HT-29 (cell line): ENCODE data around the gene PRR15. TPM values are rescaled to one million over a fixed set of nuclear protein-coding genes. Genes with fewer than 3 reads are reported as not detected.
A peak's percentile ranks its signal among the peaks of the same experiment; 100 is the strongest.

Experiments
- DNase-seq: peaks from one replicate; pipeline ENCODE4 v3.0.0-alpha.2; 2015; ENCODE audit warnings: low spot score
- total RNA-seq: library from RNA; depleted of rRNA; stranded (reverse); fragments of >200 nt; shearing (Covaris generic); gene quantifications from 2 replicates; pipeline ENCODE4 v1.2.3, GENCODE V29; 2014

PRR15 gene
- total RNA-seq, 1 experiment from 2014 or later: 101 TPM

- peak; percentile 69 for DNase-seq
Measured at GRCh38 chr7:29569648-29570047, 6.0 kb downstream of the PRR15 start.

DNA sequence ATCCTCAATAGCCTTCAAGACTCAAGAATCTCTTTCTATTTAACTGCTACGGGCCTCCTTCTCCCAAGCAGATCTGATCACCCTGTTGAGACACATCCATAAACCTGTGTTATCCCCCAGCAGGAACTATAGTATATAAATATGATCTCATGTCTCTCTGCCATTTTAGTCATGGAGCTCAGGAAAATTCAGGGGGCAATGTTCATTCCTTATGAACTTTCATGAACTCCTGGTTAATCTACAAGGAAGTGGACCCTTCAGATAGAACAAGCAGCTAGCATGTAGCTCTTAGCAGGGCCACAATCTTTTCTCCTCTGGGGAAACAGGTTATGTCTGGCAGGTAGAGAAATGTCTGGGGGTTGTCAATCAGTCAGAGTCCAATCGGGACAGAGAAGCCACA lies 8.9 kb downstream of the PRR15 start:
- DNase-seq: no peak

DNA sequence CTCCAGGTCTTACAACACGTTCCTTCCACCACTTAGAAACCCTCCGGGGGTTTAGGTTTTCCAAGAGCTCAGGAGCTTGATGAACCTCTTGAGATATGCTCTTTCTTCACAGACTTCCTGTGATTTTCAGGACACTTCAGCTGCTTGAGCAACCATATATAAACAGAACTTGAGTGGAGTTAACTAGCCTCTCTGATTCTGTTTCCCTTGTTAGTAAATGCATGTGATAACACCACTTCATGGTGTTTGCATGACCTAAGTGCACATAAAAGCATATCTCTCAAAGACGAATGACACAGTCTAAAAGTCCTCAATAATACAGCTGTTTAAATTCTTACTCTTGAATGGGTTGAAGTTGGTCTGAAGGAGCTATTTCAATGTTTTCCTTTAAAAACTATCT lies 9.9 kb downstream of the PRR15 start:
- no peak for DNase-seq

DNA sequence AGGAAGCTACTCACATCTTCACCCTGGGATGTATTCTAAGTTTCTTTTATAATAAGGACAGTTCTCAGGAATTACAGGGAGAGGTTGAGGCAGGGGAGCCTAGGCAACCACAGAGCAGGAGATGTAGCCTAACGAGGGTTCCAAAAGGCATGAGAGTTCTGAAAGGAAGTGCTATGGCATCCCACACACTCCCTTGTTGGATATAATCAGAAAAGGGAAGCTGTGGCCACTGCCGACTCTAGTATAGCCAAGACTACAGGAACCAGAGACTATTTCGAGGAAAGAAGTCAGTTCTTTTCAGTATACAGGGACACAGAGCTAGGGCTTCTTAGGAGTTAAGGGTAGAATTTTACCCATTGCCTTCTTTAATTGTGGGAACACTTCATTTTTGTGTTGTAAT lies 11.0 kb downstream of the PRR15 start:
- DNase-seq: no peak

DNA sequence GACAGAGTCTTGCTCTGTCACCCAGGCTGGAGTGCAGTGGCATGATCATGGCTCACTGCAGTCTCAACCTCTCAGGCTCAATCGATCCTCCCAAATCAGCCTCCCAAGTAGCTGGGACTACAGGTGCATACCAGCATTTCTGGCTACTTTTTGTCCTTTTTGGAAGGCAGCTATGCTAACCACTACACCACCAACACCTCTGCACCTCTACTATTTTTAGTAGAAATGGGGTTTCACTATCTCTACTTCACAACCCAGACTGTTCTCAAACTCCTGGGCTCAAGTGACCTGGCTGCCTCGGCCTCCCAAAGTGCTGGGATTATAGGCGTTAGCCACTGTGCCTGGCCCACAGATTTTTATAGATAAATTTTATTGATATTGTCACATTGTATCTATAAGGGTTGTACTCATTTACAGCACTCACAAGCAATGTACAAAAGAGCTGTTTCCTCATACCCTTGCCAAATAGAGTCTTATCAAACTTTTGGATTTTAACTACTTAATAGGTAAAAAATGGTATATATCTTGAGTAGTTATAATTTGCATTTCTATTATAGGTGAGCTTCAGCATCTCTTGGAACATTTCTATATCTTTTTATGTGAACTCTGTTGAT lies 23.7 kb downstream of the PRR15 start:
- DNase-seq: no peak

DNA sequence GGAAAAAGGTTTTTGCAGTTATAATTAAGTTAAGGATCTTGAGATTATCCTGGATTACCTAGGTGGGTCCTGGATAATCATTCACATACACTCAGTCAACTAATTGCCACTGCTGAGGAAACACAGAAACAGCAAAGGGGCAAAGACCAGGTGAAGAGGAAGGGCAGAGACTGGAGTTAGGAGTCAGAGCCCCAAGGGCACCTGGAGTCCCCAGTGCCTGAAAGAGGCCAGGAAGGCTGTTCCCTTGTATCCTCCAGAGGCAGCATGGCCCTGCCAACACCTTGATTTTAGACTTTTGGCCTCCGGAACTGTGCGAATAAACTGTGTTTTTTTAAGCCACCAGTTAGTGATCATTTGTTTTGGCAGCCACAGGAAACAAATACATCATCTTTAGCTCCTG lies 24.6 kb downstream of the PRR15 start:
- no peak for DNase-seq

DNA sequence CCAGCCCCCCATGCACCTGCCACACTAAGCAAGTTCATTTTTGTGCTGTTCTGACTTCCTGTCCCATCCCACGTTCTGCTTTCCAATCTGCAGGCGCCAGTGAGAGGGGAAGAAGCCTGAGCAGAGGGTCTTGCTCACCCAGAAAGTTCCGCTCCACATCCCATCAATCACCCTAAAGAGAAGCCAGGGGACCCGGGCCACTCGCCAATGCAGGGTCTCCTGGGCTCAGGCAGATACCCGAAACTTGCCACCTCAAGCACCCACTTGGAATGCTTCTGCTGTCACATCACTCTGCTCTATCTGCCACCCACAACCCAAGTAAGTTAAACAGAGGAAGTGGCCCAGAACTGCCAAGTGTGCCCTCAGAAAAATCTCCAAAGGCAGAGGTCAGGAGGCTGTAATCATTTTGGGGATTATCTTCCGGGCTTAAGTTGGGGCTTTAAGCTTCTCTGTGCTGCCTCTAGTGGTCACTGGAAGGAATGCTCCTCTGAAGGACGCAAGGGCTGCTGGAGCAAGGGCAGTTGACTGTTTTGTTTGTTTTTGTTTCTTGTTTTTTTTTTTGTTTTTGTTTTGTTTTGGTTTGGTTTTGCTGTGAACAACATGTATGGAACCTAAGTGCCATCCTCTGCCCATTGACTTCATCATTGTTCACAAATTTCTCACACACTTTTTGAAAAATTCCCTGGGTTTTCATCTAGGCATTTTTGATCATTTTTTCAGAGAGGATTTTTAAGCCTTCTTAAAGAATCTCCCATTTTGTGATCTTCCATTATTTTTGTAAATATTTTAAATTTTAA lies 25.5 kb downstream of the PRR15 start:
- DNase-seq: peak; percentile 58

DNA sequence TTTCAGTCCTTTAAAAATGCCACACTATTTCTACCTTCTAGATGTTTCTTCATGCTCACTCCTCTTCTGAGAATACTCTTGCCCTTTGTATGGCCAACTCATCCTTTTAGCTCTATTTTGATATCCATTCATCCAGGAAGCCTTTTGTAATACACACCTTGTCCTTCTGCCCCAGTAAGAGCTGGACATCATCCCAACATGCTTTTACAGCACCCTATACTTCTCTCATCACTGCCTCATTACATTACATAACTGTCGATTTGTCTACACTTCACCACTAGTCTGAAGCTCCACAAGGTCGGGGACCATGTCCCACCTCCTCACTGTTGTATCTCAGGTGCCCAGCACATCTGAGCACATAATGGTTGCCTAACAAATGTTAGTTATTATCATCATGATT lies 29.2 kb downstream of the PRR15 start:
- no peak for DNase-seq

GRCh38 chr7:29593459-29593858 lies 29.8 kb downstream of the PRR15 start:
- no peak for DNase-seq

DNA sequence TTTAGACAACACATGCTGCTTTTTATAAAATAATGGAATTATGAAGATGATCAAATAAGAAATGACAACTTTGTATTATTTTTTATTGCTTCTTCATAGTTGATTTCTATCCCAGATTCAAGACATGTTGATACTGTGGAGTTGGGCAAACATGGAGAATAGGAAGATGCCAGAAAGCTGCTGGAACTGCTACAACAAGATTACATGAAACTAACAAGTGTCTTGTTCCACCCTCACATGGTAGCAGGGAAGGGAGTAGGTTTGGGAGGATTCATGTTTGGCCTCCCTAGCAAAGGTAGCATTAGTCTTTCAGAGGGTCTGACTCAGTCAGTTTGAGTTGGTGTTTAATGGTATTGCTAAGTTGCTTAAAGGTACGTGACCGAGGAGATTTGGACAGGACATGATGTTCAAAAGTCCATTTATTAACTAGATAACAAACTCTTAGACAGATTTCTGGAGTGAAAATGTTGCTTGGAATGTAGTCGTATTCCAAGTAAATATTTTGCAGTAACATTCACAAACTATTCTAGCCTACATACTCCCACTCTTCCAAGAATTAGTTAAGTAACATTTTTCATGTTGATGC lies 33.1 kb downstream of the PRR15 start:
- no peak for DNase-seq

- no peak for DNase-seq
Measured at GRCh38 chr7:29597266-29597665, 33.6 kb downstream of the PRR15 start.

DNA sequence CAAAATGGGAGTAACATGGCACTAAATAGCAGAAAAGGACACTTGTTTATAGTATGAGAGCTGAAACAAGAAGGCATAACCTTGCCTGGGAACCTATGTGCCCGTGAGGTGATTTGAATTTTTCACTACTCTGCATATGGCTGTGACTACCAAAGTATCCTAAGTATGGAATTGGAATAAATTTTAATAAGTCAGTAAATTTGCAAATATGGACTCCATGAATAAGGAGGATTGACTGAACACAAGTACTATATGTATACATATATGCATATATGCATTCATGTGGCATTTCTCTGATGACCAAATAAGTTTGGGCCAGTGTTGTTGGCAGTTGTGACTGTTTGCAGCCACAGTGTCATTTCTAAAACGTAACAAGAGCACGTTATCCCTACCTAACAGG lies 34.5 kb downstream of the PRR15 start:
- DNase-seq: no peak

DNA sequence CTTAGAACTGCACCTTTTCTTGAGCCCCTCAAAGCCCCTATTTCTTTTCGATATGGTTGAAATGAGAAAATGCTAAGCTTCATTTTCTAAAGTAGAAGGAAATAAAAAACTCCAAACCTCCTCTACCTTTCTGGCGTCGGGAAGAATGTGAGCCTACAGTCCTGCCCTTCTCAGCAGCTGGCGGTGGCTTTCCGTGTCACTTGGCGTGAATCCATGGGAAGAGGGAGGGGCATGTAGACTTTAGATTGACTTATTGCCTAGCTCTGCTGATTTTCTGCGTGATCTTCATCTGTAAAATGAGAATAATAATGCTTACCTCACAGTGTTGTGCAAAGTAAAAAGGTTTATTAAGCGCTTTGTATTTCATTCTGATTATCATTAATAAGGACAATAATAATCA lies 35.0 kb downstream of the PRR15 start:
- DNase-seq: peak; percentile 85

- DNase-seq: no peak
Measured at GRCh38 chr7:29599026-29599425, 35.4 kb downstream of the PRR15 start.

DNA sequence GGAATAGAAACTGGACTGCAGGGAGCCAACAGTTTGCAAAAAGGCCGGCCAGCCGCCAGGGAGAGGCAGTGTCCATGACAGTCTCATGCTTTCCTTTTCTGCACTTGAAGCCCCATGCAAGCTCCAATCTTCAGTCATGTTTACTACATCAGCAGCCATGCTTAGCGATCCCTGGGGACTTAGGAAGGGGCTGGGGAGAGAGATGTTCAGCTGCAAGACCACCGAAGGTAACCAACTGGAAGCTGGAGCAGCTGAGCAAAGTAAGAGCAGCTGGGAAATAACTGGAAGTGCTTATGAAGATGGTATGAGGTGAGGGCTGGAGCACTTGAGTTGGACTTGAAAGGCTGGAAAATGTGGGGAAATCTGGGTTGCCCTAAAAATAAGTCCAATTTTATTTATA lies 37.0 kb downstream of the PRR15 start:
- DNase-seq: no peak

DNA sequence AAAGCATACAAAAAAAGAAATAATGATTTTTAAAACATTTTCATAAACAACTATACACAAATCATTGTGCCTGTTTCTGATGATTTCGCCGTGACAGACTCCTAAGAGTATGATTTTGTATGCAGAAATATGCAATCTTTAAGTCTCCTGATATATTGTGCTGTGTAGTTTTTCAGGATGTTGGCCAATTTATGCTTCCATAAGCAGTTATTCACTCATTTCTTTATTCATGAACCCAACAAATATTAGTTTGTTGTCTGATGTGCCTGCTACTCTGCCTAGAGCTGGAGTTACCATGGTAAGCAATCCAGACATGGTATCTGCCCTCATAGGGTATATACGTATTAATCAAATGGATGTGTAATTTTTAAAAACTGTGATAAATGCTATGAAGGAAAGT lies 40.4 kb downstream of the PRR15 start:
- no peak for DNase-seq

DNA sequence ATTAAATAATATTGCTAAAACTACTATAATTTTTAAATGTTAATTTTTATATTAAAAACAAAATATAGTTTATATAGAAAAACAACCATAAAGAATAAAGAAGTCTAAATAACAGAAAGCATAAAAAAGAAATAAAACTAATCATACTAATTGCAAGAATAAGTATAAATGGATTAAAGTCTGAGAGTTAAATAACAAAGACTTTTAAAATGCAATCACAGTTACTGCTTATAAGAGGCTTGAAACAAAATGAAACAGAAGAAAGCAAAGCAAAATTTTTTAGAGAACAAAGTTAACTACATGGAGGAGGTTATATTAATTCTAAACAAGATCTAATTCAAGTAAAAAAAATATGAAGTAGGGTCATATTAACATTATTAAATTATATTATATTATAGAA lies 41.1 kb downstream of the PRR15 start:
- no peak for DNase-seq

GRCh38 chr7:29605671-29606070 lies 42.0 kb downstream of the PRR15 start:
- DNase-seq: no peak

- DNase-seq: peak; percentile 45
Measured at GRCh38 chr7:29606287-29606721, 42.7 kb downstream of the PRR15 start.

- no peak for DNase-seq
Measured at GRCh38 chr7:29606830-29607229, 43.2 kb downstream of the PRR15 start.

GRCh38 chr7:29607259-29607658 lies 43.6 kb downstream of the PRR15 start:
- no peak for DNase-seq

GRCh38 chr7:29607889-29608288 lies 44.3 kb downstream of the PRR15 start:
- DNase-seq: no peak
